Measurements from ENCODE around the gene PABPN1. TPM values are rescaled to one million over a fixed set of nuclear protein-coding genes. Genes with fewer than 3 reads are reported as not detected.
"Not testable (repeated sequence)": the region's sequence is repeated elsewhere in the genome, so short reads cannot be mapped to it uniquely, and the experiment has no call there.

PABPN1 gene
- total and polyA plus RNA-seq, 2 experiments from 2014 or later, result 194 to 534 TPM

- H3K36me3 ChIP-seq, result peaks cover 24% of the 10 kb centered on the region
- no peaks in the 10 kb centered on the region for H3K9me3 ChIP-seq (ENCODE audit: low read depth)
- no peaks in the 10 kb centered on the region for H3K27me3 ChIP-seq
- DNase-seq (ENCODE audit: low read depth in 1 of 2, low spot score in 1 of 2), result no peak
- TF ChIP-seq CTCF (IDR thresholded peaks at IDR 0.05; ENCODE audit: low read depth, low read length), result no peak
- H3K4me1 ChIP-seq (ENCODE audit: low read depth), result peaks cover 15% of the 10 kb centered on the region
- H3K4me3 ChIP-seq, result no peak overlapping the region
- H3K27ac ChIP-seq, result peak overlapping the region; percentile 99
Measured at GRCh38 chr14:23323838-23324454, 2.7 kb downstream of the PABPN1 start.

GRCh38 chr14:23324455-23324846 lies 3.2 kb downstream of the PABPN1 start:
- no peak for TF ChIP-seq CTCF (IDR thresholded peaks at IDR 0.05; ENCODE audit: low read depth, low read length)
- no peaks in the 10 kb centered on the region for H3K9me3 ChIP-seq (ENCODE audit: low read depth)
- peak overlapping the region; percentile 64 for H3K27ac ChIP-seq
- H3K4me1 ChIP-seq (ENCODE audit: low read depth), result peaks cover 15% of the 10 kb centered on the region
- no peak overlapping the region for H3K4me3 ChIP-seq
- peaks cover 24% of the 10 kb centered on the region for H3K36me3 ChIP-seq
- no peaks in the 10 kb centered on the region for H3K27me3 ChIP-seq
- DNase-seq (ENCODE audit: low read depth in 1 of 2, low spot score in 1 of 2), result no peak

- DNase-seq (ENCODE audit: low read depth in 1 of 2, low spot score in 1 of 2), result no peak
- Histone ChIP-seq H3K9me3 (ENCODE audit: low read depth) (no peaks in the 10 kb centered on the region), H3K36me3 (peaks cover 24% of the 10 kb centered on the region), H3K27ac (peak overlapping the region; percentile 64), H3K4me1 (ENCODE audit: low read depth) (peaks cover 15% of the 10 kb centered on the region), H3K27me3 (no peaks in the 10 kb centered on the region), H3K4me3 (no peak overlapping the region)
- TF ChIP-seq CTCF (IDR thresholded peaks at IDR 0.05; ENCODE audit: low read depth, low read length), result no peak
Measured at GRCh38 chr14:23324993-23325392, 3.7 kb downstream of the PABPN1 start.

- H3K36me3 ChIP-seq, result peaks cover 24% of the 10 kb centered on the region
- not testable (repeated sequence) for H3K9me3 ChIP-seq (ENCODE audit: low read depth); H3K27ac ChIP-seq; H3K27me3 ChIP-seq; DNase-seq (ENCODE audit: low read depth in 1 of 2, low spot score in 1 of 2); H3K4me3 ChIP-seq
- peaks cover 10% of the 10 kb centered on the region for H3K4me1 ChIP-seq (ENCODE audit: low read depth)
Measured at GRCh38 chr14:23325746-23326145, 4.5 kb downstream of the PABPN1 start.

GRCh38 chr14:23326491-23327332 lies 5.5 kb downstream of the PABPN1 start:
- no peak for DNase-seq (ENCODE audit: low read depth in 1 of 2, low spot score in 1 of 2)
- peak overlapping the region; percentile 54 for H3K27ac ChIP-seq

More at GRCh38 chr14:23326491-23327332, 5.5 kb downstream of the PABPN1 start:
- no peak for TF ChIP-seq CTCF (IDR thresholded peaks at IDR 0.05; ENCODE audit: low read depth, low read length)
- H3K4me1 ChIP-seq (ENCODE audit: low read depth), result peaks cover 10% of the 10 kb centered on the region
- no peaks in the 10 kb centered on the region for H3K9me3 ChIP-seq (ENCODE audit: low read depth)
- H3K27me3 ChIP-seq, result no peaks in the 10 kb centered on the region
- H3K4me3 ChIP-seq, result no peak overlapping the region
- peaks cover 24% of the 10 kb centered on the region for H3K36me3 ChIP-seq
